Measurements from ENCODE around the gene COL4A2.

COL4A2 gene

GRCh38 chr13:110549795-110550160 lies 242.7 kb downstream of the COL4A2 start:
- no peak for DNase-seq

- DNase-seq: no peak
Measured at GRCh38 chr13:110551284-110551683, 244.2 kb downstream of the COL4A2 start.

GRCh38 chr13:110552767-110553166 lies 245.7 kb downstream of the COL4A2 start:
- DNase-seq: no peak

- DNase-seq: no peak
Measured at GRCh38 chr13:110553417-110553816, 246.3 kb downstream of the COL4A2 start.

GRCh38 chr13:110554227-110554836 lies 247.2 kb downstream of the COL4A2 start:
- DNase-seq: no peak

- no peak for DNase-seq
Measured at GRCh38 chr13:110554946-110555345, 247.9 kb downstream of the COL4A2 start.

- DNase-seq: no peak
Measured at GRCh38 chr13:110555601-110556223, 248.6 kb downstream of the COL4A2 start.

GRCh38 chr13:110556224-110556606 lies 249.1 kb downstream of the COL4A2 start:
- DNase-seq: no peak

- DNase-seq: no peak
Measured at GRCh38 chr13:110557082-110557481, 250.0 kb downstream of the COL4A2 start.

GRCh38 chr13:110557610-110558305 lies 250.7 kb downstream of the COL4A2 start:
- DNase-seq: no peak

- no peak for DNase-seq
Measured at GRCh38 chr13:110559429-110559943, 252.4 kb downstream of the COL4A2 start.

- no peak for DNase-seq
Measured at GRCh38 chr13:110559986-110560385, 252.9 kb downstream of the COL4A2 start.

GRCh38 chr13:110560601-110561343 lies 253.7 kb downstream of the COL4A2 start:
- DNase-seq: no peak

- DNase-seq: peak; percentile 77
Measured at GRCh38 chr13:110561344-110562035, 254.4 kb downstream of the COL4A2 start, which contains the start of gene RAB20. RAB20 (minus strand) TSS chr13:110561722; CDS start chr13:110561519, 203 bp downstream.

GRCh38 chr13:110562036-110562597 lies 255.0 kb downstream of the COL4A2 start:
- no peak for DNase-seq

Data from activated CD8-positive, alpha-beta memory T cell treated with anti-CD3 and anti-CD28 coated beads for 24 hours (primary cell).